Stomach (tissue), 9 donors: ENCODE data around the gene ARHGAP24. TPM values are rescaled to one million over a fixed set of nuclear protein-coding genes. Genes with fewer than 3 reads are reported as not detected.

Experiments
- DNase-seq, 2 donors: peaks; one replicate each; pipeline versions ENCODE4 v3.0.0 to v3.0.0-alpha.2; 2013 to 2019
- H3K27ac ChIP-seq, 5 donors: fragments of 200-600 bp in 4 of 5; sonication (generic) in 4 of 5; one replicate each; pipeline ENCODE4 v1.5.1; 2013 to 2019; ENCODE audit warnings: mild to moderate bottlenecking in 1 of 5, moderate library complexity in 1 of 5
- H3K27me3 ChIP-seq, 3 donors: fragments of 200-600 bp; sonication (generic); one replicate each; pipeline ENCODE4 v1.5.1; 2017 to 2019; ENCODE audit warnings: mixed run types in 1 of 3
- H3K36me3 ChIP-seq, 4 donors: fragments of 200-600 bp; sonication (generic); 1 replicate in 3 of 4; 2 replicates in 1 of 4; pipeline ENCODE4 v1.5.1; 2016 to 2019
- H3K4me1 ChIP-seq, 4 donors: fragments of 200-600 bp; sonication (generic); one replicate each; pipeline ENCODE4 v1.5.1; 2016 to 2019
- H3K4me3 ChIP-seq, 4 donors: fragments of 200-600 bp; sonication (generic) in 3 of 4; one replicate each; pipeline ENCODE4 v1.5.1; 2016 to 2019; ENCODE audit warnings: mild to moderate bottlenecking in 1 of 4
- H3K9me3 ChIP-seq, 4 donors: fragments of 200-600 bp; sonication (generic); one replicate each; pipeline ENCODE4 v1.5.1; 2016 to 2019
- CTCF ChIP-seq, 7 experiments: fragments of 450-650 bp in 4 of 7; fragments of 200-600 bp in 3 of 7; sonication (generic) in 3 of 7; IDR thresholded peaks; one replicate each; pipeline ENCODE4 v1.5.1; 2016 to 2019; ENCODE audit warnings: antibody characterized with exemption in 7 of 7, control low read depth in 2 of 7, mild to moderate bottlenecking in 1 of 7
- EP300 ChIP-seq: sonication (generic); formaldehyde crosslinking; IDR thresholded peaks from one replicate; pipeline ENCODE4 v1.6.1; 2017; ENCODE audit warnings: antibody characterized with exemption
- POLR2A ChIP-seq, 4 donors: fragments of 450-650 bp; IDR thresholded peaks; one replicate each; pipeline ENCODE4 v1.6.1; 2016; ENCODE audit warnings: antibody characterized with exemption in 4 of 4, control low read depth in 2 of 4, mild to moderate bottlenecking in 1 of 4, moderate library complexity in 1 of 4
- POLR2AphosphoS5 ChIP-seq, 3 donors: sonication (generic); formaldehyde crosslinking; IDR thresholded peaks; one replicate each; pipeline ENCODE4 v1.6.1; 2016; ENCODE audit warnings: antibody characterized with exemption in 3 of 3
- WGBS, 5 donors: extraction: QIAGEN DNeasy Blood & Tissue Kit in 3 of 5; methylation state at CpG; one replicate each; pipeline versions ENCODE4 v1.1.5 to v1.1.7; 2013 to 2018; 5-methylcytosine and 5-hydroxymethylcytosine counted together
- intact Hi-C: fragments of 100-400 bp; cut with DNase I; formaldehyde crosslinking; loops from one replicate; pipeline ENCODE4 v1.15.1; 2023; ENCODE audit warnings: low total_unique reads
- polyA plus RNA-seq, 3 donors: library from polyadenylated mRNA; stranded (reverse); fragments of 200-250 nt; gene quantifications; one replicate each; pipeline ENCODE4 v1.2.3, GENCODE V29; 2013
- total RNA-seq, 5 donors: library from RNA; depleted of rRNA; stranded (reverse); fragments of >200 nt; gene quantifications; one replicate each; pipeline versions ENCODE4 v1.1.0 to v1.2.3, GENCODE V29; 2014 to 2016
- donor health status: healthy with polysubstance abuse.
- donor health status: Bipolar disorder and iron deficiency.
- donor health status: healthy.

ARHGAP24 gene
- total and polyA plus RNA-seq, 8 donors, result 6.4 to 152 (median 33.5) TPM

- H3K27ac ChIP-seq, result peak overlapping the region; percentile 13 to 78 (median 64)
- no peaks in the 10 kb centered on the region for H3K27me3 ChIP-seq
- 57 to 83% (median 75%) methylated on average over 8 of the region's 8 CpGs for WGBS, 5 donors
- H3K9me3 ChIP-seq, result no peaks in the 10 kb centered on the region
- peaks cover 0 to 8% (median 0%) of the 10 kb centered on the region in 4 donors for H3K36me3 ChIP-seq
- H3K4me1 ChIP-seq, result peaks cover 18 to 37% (median 25%) of the 10 kb centered on the region in 4 donors
- H3K4me3 ChIP-seq, result no peak overlapping the region
- no peak for DNase-seq
- TF ChIP-seq POLR2AphosphoS5 (IDR thresholded peaks at IDR 0.05) (no peak), CTCF (IDR thresholded peaks at IDR 0.05) (no peak), EP300 (no peak), POLR2A (IDR thresholded peaks at IDR 0.05) (no peak)
- intact Hi-C loops, result no loop called here
Observed at GRCh38 chr4:85726555-85726954, 251.6 kb downstream of the ARHGAP24 start.

GRCh38 chr4:85728464-85728863 is 253.5 kb downstream of the ARHGAP24 start:
- Histone ChIP-seq H3K27ac (no peak overlapping the region), H3K4me3 (no peak overlapping the region), H3K36me3 (no peaks in the 10 kb centered on the region), H3K9me3 (no peaks in the 10 kb centered on the region), H3K4me1 (peaks cover 18 to 45% (median 32%) of the 10 kb centered on the region in 4 donors), H3K27me3 (no peaks in the 10 kb centered on the region)
- DNase-seq, result no peak
- intact Hi-C loops, result no loop called here
- TF ChIP-seq POLR2AphosphoS5 (IDR thresholded peaks at IDR 0.05), result no peak
- no peak for TF ChIP-seq EP300
- no peak for TF ChIP-seq POLR2A (IDR thresholded peaks at IDR 0.05)
- TF ChIP-seq CTCF (IDR thresholded peaks at IDR 0.05), result no peak

GRCh38 chr4:85732124-85732523 is 257.2 kb downstream of the ARHGAP24 start:
- intact Hi-C loops, result no loop called here
- peak overlapping the region in 1 of 5 donors; percentile 33 for H3K27ac ChIP-seq
- 3 to 29% (median 24%) methylated on average over 1 of the region's 1 CpG for WGBS, 5 donors

GRCh38 chr4:85733798-85734197 is 258.8 kb downstream of the ARHGAP24 start:
- intact Hi-C loops, result no loop called here
- H3K27ac ChIP-seq, result peak overlapping the region in 2 of 5 donors; percentile 24 to 40
- H3K27me3 ChIP-seq, result no peaks in the 10 kb centered on the region
- no peak overlapping the region for H3K4me3 ChIP-seq
- TF ChIP-seq EP300, result no peak
- no peak for TF ChIP-seq POLR2A (IDR thresholded peaks at IDR 0.05)
- TF ChIP-seq POLR2AphosphoS5 (IDR thresholded peaks at IDR 0.05), result no peak
- no peak for TF ChIP-seq CTCF (IDR thresholded peaks at IDR 0.05)
- no peaks in the 10 kb centered on the region for H3K9me3 ChIP-seq
- H3K4me1 ChIP-seq, result peaks cover 0 to 24% (median 13%) of the 10 kb centered on the region in 4 donors
- no peaks in the 10 kb centered on the region for H3K36me3 ChIP-seq
- DNase-seq, result no peak

More at GRCh38 chr4:85732124-85732523, 257.2 kb downstream of the ARHGAP24 start:
- peaks cover 0 to 35% (median 16%) of the 10 kb centered on the region in 4 donors for H3K4me1 ChIP-seq
- no peaks in the 10 kb centered on the region for H3K9me3 ChIP-seq
- TF ChIP-seq CTCF (IDR thresholded peaks at IDR 0.05) (no peak), POLR2A (IDR thresholded peaks at IDR 0.05) (no peak), EP300 (no peak), POLR2AphosphoS5 (IDR thresholded peaks at IDR 0.05) (no peak)
- DNase-seq, result no peak
- H3K36me3 ChIP-seq, result no peaks in the 10 kb centered on the region
- no peaks in the 10 kb centered on the region for H3K27me3 ChIP-seq
- H3K4me3 ChIP-seq, result no peak overlapping the region
